Measurements from ENCODE around the gene CERS5. TPM values are rescaled to one million over a fixed set of nuclear protein-coding genes. Genes with fewer than 3 reads are reported as not detected.
A peak's percentile ranks its signal among the peaks of the same experiment; 100 is the strongest.

Gene CERS5
- total RNA-seq, 2 experiments from 2014 or later = 33.9 to 39.5 TPM

GRCh38 chr12:50181691-50182090, 14.5 kb upstream of the CERS5 start:
- TF ChIP-seq CTCF (IDR thresholded peaks at IDR 0.05) = no peak
- Mint-ChIP-seq H3K9me3 (no peaks in the 10 kb centered on the region), H3K4me3 (no peak overlapping the region), H3K36me3 (ENCODE audit: low read depth) (peaks cover 19% of the 10 kb centered on the region), H3K27me3 (no peaks in the 10 kb centered on the region), H3K4me1 (ENCODE audit: low read depth) (peaks cover 26% of the 10 kb centered on the region), H3K27ac (no peak overlapping the region)
- DNase-seq (no peak), ATAC-seq (no peak)
- ChIA-PET POLR2A (no interaction called here), CTCF (interaction anchor here (1.4 to 2.3 kb wide), 6 partner anchors 15 to 133 kb away, joined by 3 to 9 read pairs (median 5); partner anchors contain the start of genes CERS5 and COX14)
- intact Hi-C loops (cut with micrococcal nuclease) = loop anchor here (10.0 kb wide), 1 partner anchor 133 kb away; no protein-coding TSS in a partner anchor

- peaks cover 2% of the 10 kb centered on the region for H3K4me1 Mint-ChIP-seq (ENCODE audit: low read depth)
- no peaks in the 10 kb centered on the region for H3K27me3 Mint-ChIP-seq
- DNase-seq = no peak
- no peak for ATAC-seq
- intact Hi-C loops (cut with micrococcal nuclease) = loop anchor here (5.0 kb wide), 1 partner anchor 88 kb away; the partner anchor contains the start of gene SMARCD1
- ChIA-PET CTCF (interaction anchor here (0.6 to 4.6 kb wide), 56 partner anchors 9 to 322 kb away, joined by 3 to 58 read pairs (median 4); partner anchors contain the start of genes CERS5, COX14, GPD1 and LIMA1), POLR2A (no interaction called here)
- no peaks in the 10 kb centered on the region for H3K9me3 Mint-ChIP-seq
- no peak overlapping the region for H3K27ac Mint-ChIP-seq
- H3K36me3 Mint-ChIP-seq (ENCODE audit: low read depth) = peaks cover 2% of the 10 kb centered on the region
- H3K4me3 Mint-ChIP-seq = no peak overlapping the region
- TF ChIP-seq CTCF (IDR thresholded peaks at IDR 0.05) = peak; percentile 38
These were observed 8.5 kb upstream of the CERS5 start for GRCh38 chr12:50175716-50176026.

GRCh38 chr12:50174971-50175715, 8.0 kb upstream of the CERS5 start:
- POLR2A ChIA-PET = no interaction called here
- Mint-ChIP-seq H3K36me3 (ENCODE audit: low read depth) (peaks cover 2% of the 10 kb centered on the region), H3K27me3 (no peaks in the 10 kb centered on the region), H3K27ac (no peak overlapping the region), H3K9me3 (no peaks in the 10 kb centered on the region), H3K4me1 (ENCODE audit: low read depth) (peaks cover 2% of the 10 kb centered on the region), H3K4me3 (no peak overlapping the region)
- DNase-seq = no peak
- intact Hi-C loops (cut with micrococcal nuclease) = loop anchor here (5.0 kb wide), 1 partner anchor 88 kb away; the partner anchor contains the start of gene SMARCD1
- ATAC-seq = no peak
- CTCF ChIA-PET = interaction anchor here (0.6 to 4.6 kb wide), 41 partner anchors 8 to 230 kb away, joined by 3 to 58 read pairs (median 5); partner anchors contain the start of genes CERS5, COX14, GPD1 and LIMA1
- peak; percentile 97 for TF ChIP-seq CTCF (IDR thresholded peaks at IDR 0.05)

GRCh38 chr12:50166799-50167048, 445 bp downstream of the CERS5 start:
- no peak for TF ChIP-seq CTCF (IDR thresholded peaks at IDR 0.05)
- ChIA-PET POLR2A (interaction anchor here (0.6 to 2.2 kb wide), 10 partner anchors 10 to 235 kb away, joined by 3 to 21 read pairs (median 6); partner anchors contain the start of gene COX14), CTCF (interaction anchor here (0.8 to 5.4 kb wide), 14 partner anchors 9 to 200 kb away, joined by 3 to 51 read pairs (median 4); partner anchors contain the start of genes COX14 and SMARCD1)
- peaks cover 13% of the 10 kb centered on the region for H3K36me3 Mint-ChIP-seq (ENCODE audit: low read depth)
- peaks cover 26% of the 10 kb centered on the region for H3K4me1 Mint-ChIP-seq (ENCODE audit: low read depth)
- H3K27me3 Mint-ChIP-seq = no peaks in the 10 kb centered on the region
- peak; percentile 84 for DNase-seq
- intact Hi-C loops (cut with micrococcal nuclease) = no loop called here
- peak overlapping the region; percentile 96 for H3K27ac Mint-ChIP-seq
- peak overlapping the region; percentile 85 for H3K4me3 Mint-ChIP-seq
- peak; percentile 32 for ATAC-seq
- H3K9me3 Mint-ChIP-seq = no peaks in the 10 kb centered on the region

GRCh38 chr12:50164963-50165362, 2.2 kb downstream of the CERS5 start:
- H3K36me3 Mint-ChIP-seq (ENCODE audit: low read depth) = peaks cover 13% of the 10 kb centered on the region
- DNase-seq = no peak
- ChIA-PET CTCF (interaction anchor here (0.7 to 5.4 kb wide), 3 partner anchors 11 to 53 kb away, joined by 3 to 51 read pairs (median 10); partner anchors contain the start of gene COX14), POLR2A (no interaction called here)
- no peaks in the 10 kb centered on the region for H3K27me3 Mint-ChIP-seq
- peak overlapping the region; percentile 85 for H3K4me3 Mint-ChIP-seq
- H3K4me1 Mint-ChIP-seq (ENCODE audit: low read depth) = peaks cover 29% of the 10 kb centered on the region
- ATAC-seq = no peak
- peak overlapping the region; percentile 40 for H3K27ac Mint-ChIP-seq
- TF ChIP-seq CTCF (IDR thresholded peaks at IDR 0.05) = no peak
- intact Hi-C loops (cut with micrococcal nuclease) = no loop called here
- H3K9me3 Mint-ChIP-seq = no peaks in the 10 kb centered on the region
